Bronchial epithelial cell (primary cell): Measurements from ENCODE around the gene KDM5B. TPM values are rescaled to one million over a fixed set of nuclear protein-coding genes. Genes with fewer than 3 reads are reported as not detected.
"Not testable (repeated sequence)": the region's sequence is repeated elsewhere in the genome, so short reads cannot be mapped to it uniquely, and the experiment has no call there.

Experiments
- DNase-seq: peaks from one replicate; pipeline ENCODE4 v3.0.0-alpha.2; 2010; ENCODE audit warnings: low read depth
- FAIRE-seq: peaks from 2 replicates; lab custom pipeline; 2011; peaks lifted over from hg19 to GRCh38; lab: Jason Lieb, UNC
- H3K27me3 ChIP-seq: 2 replicates; pipeline ENCODE4 v1.5.1; 2011; ENCODE audit warnings: low read length; ENCODE audit not compliant: control insufficient read depth, insufficient read depth
- H3K36me3 ChIP-seq: 2 replicates; pipeline ENCODE4 v1.5.1; 2011; ENCODE audit warnings: low read length; ENCODE audit not compliant: control insufficient read depth, insufficient read depth
- H3K4me3 ChIP-seq: 2 replicates; pipeline ENCODE4 v1.5.1; 2011; ENCODE audit warnings: mild to moderate bottlenecking, low read depth, low read length, control low read depth
- CTCF ChIP-seq: IDR thresholded peaks from 2 replicates; pipeline ENCODE4 v1.5.1; 2011; ENCODE audit warnings: mild to moderate bottlenecking, moderate library complexity, low read length, control low read depth, inconsistent platforms; ENCODE audit not compliant: insufficient read depth, severe bottlenecking
- total RNA-seq: library from RNA; depleted of rRNA; stranded (reverse); fragments of >200 nt; gene quantifications from 2 replicates; pipeline ENCODE4 v1.2.1, GENCODE V29; 2014

Gene KDM5B
- total RNA-seq, 1 donor from 2014 or later: 74.0 TPM

GRCh38 chr1:202733251-202733650 lies 75.0 kb downstream of the KDM5B start:
- DNase-seq (no peak), FAIRE-seq (no peak)
- no peak overlapping the region for H3K4me3 ChIP-seq
- H3K36me3 ChIP-seq: peaks cover 40% of the 10 kb centered on the region
- TF ChIP-seq CTCF: no peak
- no peaks in the 10 kb centered on the region for H3K27me3 ChIP-seq

GRCh38 chr1:202728951-202729350 lies 79.3 kb downstream of the KDM5B start:
- FAIRE-seq: no peak
- TF ChIP-seq CTCF: no peak
- DNase-seq: no peak
- Histone ChIP-seq H3K4me3 (no peak overlapping the region), H3K27me3 (no peaks in the 10 kb centered on the region), H3K36me3 (peaks cover 32% of the 10 kb centered on the region)

DNA sequence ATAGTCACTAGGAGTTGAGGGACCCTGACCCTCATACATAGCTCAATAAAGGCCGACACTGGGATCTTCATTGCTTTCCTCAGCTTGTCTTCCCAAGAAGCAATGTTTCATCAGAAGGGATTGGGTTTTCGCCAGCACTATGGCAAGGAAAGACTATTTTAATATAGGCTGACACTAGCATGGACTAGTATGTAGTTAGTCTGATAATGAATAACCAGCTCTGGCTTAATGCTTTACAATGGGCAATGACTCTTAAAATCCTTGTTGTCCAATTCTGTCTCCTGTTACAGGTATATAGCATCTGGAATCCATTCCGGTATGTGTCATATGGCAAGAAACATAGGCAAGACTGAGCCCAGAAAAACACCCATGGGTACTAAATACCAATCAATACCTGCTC lies 82.7 kb downstream of the KDM5B start:
- Histone ChIP-seq H3K27me3 (no peaks in the 10 kb centered on the region), H3K36me3 (peaks cover 15% of the 10 kb centered on the region), H3K4me3 (no peak overlapping the region)
- FAIRE-seq (no peak), DNase-seq (no peak)
- no peak for TF ChIP-seq CTCF

DNA sequence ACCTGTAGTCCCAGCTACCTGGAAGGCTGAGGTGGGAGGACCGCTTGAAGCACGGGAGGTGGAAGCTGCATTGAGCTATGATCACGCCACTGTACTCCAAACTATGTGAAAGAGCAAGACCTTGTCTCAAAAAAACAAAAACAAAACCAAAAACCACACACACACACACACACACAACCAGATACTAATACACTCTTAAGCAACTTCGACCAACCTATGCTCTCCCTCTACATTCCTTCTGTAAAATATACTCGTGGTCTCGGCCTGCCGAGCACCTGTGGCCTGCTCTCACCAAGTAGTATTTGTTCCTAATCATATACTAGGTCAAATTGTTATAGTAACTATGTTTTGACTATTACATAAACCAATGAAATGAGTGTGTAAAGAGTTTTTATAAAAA lies 84.5 kb downstream of the KDM5B start:
- H3K27me3 ChIP-seq: no peaks in the 10 kb centered on the region
- no peak overlapping the region for H3K4me3 ChIP-seq
- no peak for DNase-seq
- no peak for FAIRE-seq
- no peak for TF ChIP-seq CTCF
- H3K36me3 ChIP-seq: peaks cover 5% of the 10 kb centered on the region

GRCh38 chr1:202723046-202723445 lies 85.2 kb downstream of the KDM5B start:
- not testable (repeated sequence) for FAIRE-seq, H3K36me3 ChIP-seq, H3K4me3 ChIP-seq, DNase-seq, H3K27me3 ChIP-seq

- H3K4me3 ChIP-seq: no peak overlapping the region
- DNase-seq (no peak), FAIRE-seq (no peak)
- no peak for TF ChIP-seq CTCF
- no peaks in the 10 kb centered on the region for H3K27me3 ChIP-seq
- no peaks in the 10 kb centered on the region for H3K36me3 ChIP-seq
Observed at GRCh38 chr1:202716654-202717053, 91.6 kb downstream of the KDM5B start.

- peaks cover 18% of the 10 kb centered on the region for H3K27me3 ChIP-seq
- not testable (repeated sequence) for DNase-seq, FAIRE-seq, H3K4me3 ChIP-seq, H3K36me3 ChIP-seq
Observed at GRCh38 chr1:202714202-202714601, 94.0 kb downstream of the KDM5B start.
